CD4-positive, alpha-beta memory T cell (primary cell): Measurements from ENCODE around the gene G6PC1. TPM values are rescaled to one million over a fixed set of nuclear protein-coding genes. Genes with fewer than 3 reads are reported as not detected.
"Not testable (repeated sequence)": the region's sequence is repeated elsewhere in the genome, so short reads cannot be mapped to it uniquely, and the experiment has no call there.

ENCODE experiments used
- CTCF ChIA-PET: fragments of 350-600 bp; sonication (Branson Sonifier 250); formaldehyde crosslinking; loops from one replicate; lab custom pipeline; 2021; ENCODE audit warnings: inconsistent platforms; ENCODE audit not compliant: partially characterized antibody; lab: Charles Lee
- POLR2A ChIA-PET: fragments of 350-600 bp; sonication (Branson Sonifier 250); formaldehyde crosslinking; loops from one replicate; lab custom pipeline; 2021; ENCODE audit not compliant: partially characterized antibody; lab: Charles Lee
- DNase-seq, 5 donors: peaks; one replicate each; pipeline versions ENCODE4 v3.0.0 to v3.0.0-alpha.2; 2020 to 2022; ENCODE audit warnings: mixed read lengths in 1 of 5
- H3K27ac ChIP-seq: one replicate; pipeline ENCODE4 v1.7.0; 2013; ENCODE audit warnings: low read depth, low read length
- H3K27me3 ChIP-seq: 2 replicates; pipeline ENCODE4 v1.7.0; 2013; ENCODE audit warnings: mild to moderate bottlenecking, low read length, moderate library complexity; ENCODE audit not compliant: insufficient read depth
- H3K36me3 ChIP-seq: 2 replicates; pipeline ENCODE4 v1.7.0; 2013; ENCODE audit warnings: mild to moderate bottlenecking, low read length, moderate library complexity; ENCODE audit not compliant: insufficient read depth
- H3K4me1 ChIP-seq: 2 replicates; pipeline ENCODE4 v1.7.0; 2013; ENCODE audit warnings: mild to moderate bottlenecking, low read length, moderate library complexity; ENCODE audit not compliant: insufficient read depth
- H3K4me3 ChIP-seq, 2 donors: one replicate each; pipeline ENCODE4 v1.7.0; 2013; ENCODE audit warnings: low read length in 2 of 2, mild to moderate bottlenecking in 1 of 2
- H3K9me3 ChIP-seq, 2 donors: one replicate each; pipeline ENCODE4 v1.7.0; 2013; ENCODE audit warnings: low read length in 2 of 2, control low read depth in 1 of 2; ENCODE audit not compliant: control insufficient read depth in 1 of 2
- H3K27ac Mint-ChIP-seq, 7 donors: one replicate each; pipeline ENCODE4 v1.8.0; 2020 to 2021; ENCODE audit warnings: mixed read lengths in 7 of 7, mild to moderate bottlenecking in 6 of 7, inconsistent platforms in 3 of 7, moderate library complexity in 3 of 7
- H3K27me3 Mint-ChIP-seq, 2 donors: one replicate each; pipeline ENCODE4 v1.8.0; 2020 to 2021; ENCODE audit warnings: mixed read lengths in 2 of 2
- H3K36me3 Mint-ChIP-seq, 2 donors: one replicate each; pipeline ENCODE4 v1.8.0; 2020 to 2021; ENCODE audit warnings: mixed read lengths in 2 of 2, inconsistent platforms in 1 of 2, mild to moderate bottlenecking in 1 of 2
- H3K4me1 Mint-ChIP-seq, 4 donors: one replicate each; pipeline ENCODE4 v1.8.0; 2020 to 2021; ENCODE audit warnings: mixed read lengths in 4 of 4, mild to moderate bottlenecking in 1 of 4
- H3K4me3 Mint-ChIP-seq, 8 donors: one replicate each; pipeline ENCODE4 v1.8.0; 2020 to 2021; ENCODE audit warnings: mixed read lengths in 8 of 8, mild to moderate bottlenecking in 7 of 8, moderate library complexity in 6 of 8, inconsistent platforms in 3 of 8
- H3K9me3 Mint-ChIP-seq, 8 donors: one replicate each; pipeline ENCODE4 v1.8.0; 2020 to 2021; ENCODE audit warnings: mixed read lengths in 8 of 8, mild to moderate bottlenecking in 5 of 8, inconsistent platforms in 3 of 8, moderate library complexity in 1 of 8
- intact Hi-C: fragments of 100-400 bp; cut with micrococcal nuclease; formaldehyde crosslinking; loops from one replicate; pipeline ENCODE4 v1.15.1; 2023
- polyA plus RNA-seq, 2 donors: library from polyadenylated mRNA; unstranded; fragments of 300-500 nt; fragmentation: Illumina TruSeq; gene quantifications; one replicate each; pipeline ENCODE4 v1.2.3, GENCODE V29; 2021
- total RNA-seq, 2 experiments: library from RNA; stranded (reverse); gene quantifications; one replicate each; pipeline ENCODE4 v1.2.3, GENCODE V29; 2021

G6PC1 gene
- total and polyA plus RNA-seq, 4 experiments from 2014 or later = not detected

DNA sequence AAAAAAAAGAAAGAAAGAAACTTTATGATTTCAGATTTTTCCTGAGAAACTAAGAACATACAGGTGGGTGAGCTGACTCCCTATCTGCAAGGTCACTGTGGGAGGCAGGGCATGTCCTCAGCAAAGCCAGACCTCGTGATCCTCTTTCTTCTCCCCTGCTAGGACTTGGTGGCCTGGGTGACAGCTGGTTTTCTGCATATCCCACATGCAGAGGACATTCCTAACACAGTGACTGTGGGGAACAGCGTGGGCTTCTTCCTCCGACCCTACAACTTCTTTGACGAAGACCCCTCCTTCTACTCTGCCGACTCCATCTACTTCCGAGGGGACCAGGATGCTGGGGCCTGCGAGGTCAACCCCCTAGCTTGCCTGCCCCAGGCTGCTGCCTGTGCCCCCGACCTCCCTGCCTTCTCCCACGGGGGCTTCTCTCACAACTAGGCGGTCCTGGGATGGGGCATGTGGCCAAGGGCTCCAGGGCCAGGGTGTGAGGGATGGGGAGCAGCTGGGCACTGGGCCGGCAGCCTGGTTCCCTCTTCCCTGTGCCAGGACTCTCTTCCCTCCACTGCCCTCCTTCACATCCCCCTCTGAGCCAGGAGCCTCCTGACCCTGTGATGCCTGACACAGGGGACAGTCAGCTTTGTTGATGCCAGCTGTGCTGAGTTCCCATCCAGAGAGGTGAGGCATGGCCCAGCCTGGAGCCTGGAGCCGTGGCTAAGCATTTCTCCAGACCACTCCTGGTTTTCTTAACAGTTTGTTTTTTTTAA, 26.5 kb upstream of the G6PC1 start:
- H3K27ac Mint-ChIP-seq, H3K9me3 Mint-ChIP-seq, H3K36me3 ChIP-seq, H3K4me3 ChIP-seq, H3K4me1 Mint-ChIP-seq, intact Hi-C loops, H3K9me3 ChIP-seq, POLR2A ChIA-PET, H3K4me3 Mint-ChIP-seq, CTCF ChIA-PET, H3K27me3 ChIP-seq, H3K36me3 Mint-ChIP-seq, H3K27ac ChIP-seq, DNase-seq, H3K4me1 ChIP-seq: not testable (repeated sequence)
- peaks cover 13% of the 10 kb centered on the region in 2 donors for H3K27me3 Mint-ChIP-seq

DNA sequence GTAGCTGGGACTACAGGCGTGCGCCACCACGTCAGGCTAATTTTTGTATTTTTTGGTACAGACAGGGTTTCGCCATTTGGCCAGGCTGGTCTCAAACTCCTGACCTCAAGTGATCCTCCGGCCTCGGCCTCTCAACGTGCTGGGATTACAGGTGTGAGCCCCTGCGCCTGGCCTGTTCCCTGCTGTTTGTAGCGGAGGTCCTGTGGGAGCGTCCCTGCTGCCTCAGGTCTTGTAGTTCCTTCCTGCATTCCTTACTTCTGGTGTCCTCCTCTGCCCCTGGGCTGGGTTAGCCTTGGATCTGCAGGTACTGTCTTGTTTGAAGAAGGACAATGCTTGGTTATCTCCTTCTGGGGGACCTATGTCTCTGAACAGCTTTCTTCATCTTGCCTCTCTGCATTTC, 23.6 kb upstream of the G6PC1 start:
- H3K27me3 Mint-ChIP-seq = peaks cover 11% of the 10 kb centered on the region in 2 donors
- no peaks in the 10 kb centered on the region for H3K36me3 ChIP-seq
- H3K27me3 ChIP-seq = no peaks in the 10 kb centered on the region
- no peaks in the 10 kb centered on the region for H3K9me3 Mint-ChIP-seq
- H3K36me3 Mint-ChIP-seq = no peaks in the 10 kb centered on the region
- intact Hi-C loops = no loop called here
- H3K4me3 Mint-ChIP-seq = peak overlapping the region in 1 of 8 donors; percentile 3
- no peak overlapping the region for H3K27ac ChIP-seq
- no peaks in the 10 kb centered on the region for H3K9me3 ChIP-seq
- no peak for DNase-seq
- ChIA-PET POLR2A (no interaction called here), CTCF (no interaction called here)
- no peaks in the 10 kb centered on the region for H3K4me1 ChIP-seq
- peak overlapping the region in 1 of 7 donors; percentile 8 for H3K27ac Mint-ChIP-seq
- H3K4me1 Mint-ChIP-seq = no peaks in the 10 kb centered on the region
- H3K4me3 ChIP-seq = no peak overlapping the region

DNA sequence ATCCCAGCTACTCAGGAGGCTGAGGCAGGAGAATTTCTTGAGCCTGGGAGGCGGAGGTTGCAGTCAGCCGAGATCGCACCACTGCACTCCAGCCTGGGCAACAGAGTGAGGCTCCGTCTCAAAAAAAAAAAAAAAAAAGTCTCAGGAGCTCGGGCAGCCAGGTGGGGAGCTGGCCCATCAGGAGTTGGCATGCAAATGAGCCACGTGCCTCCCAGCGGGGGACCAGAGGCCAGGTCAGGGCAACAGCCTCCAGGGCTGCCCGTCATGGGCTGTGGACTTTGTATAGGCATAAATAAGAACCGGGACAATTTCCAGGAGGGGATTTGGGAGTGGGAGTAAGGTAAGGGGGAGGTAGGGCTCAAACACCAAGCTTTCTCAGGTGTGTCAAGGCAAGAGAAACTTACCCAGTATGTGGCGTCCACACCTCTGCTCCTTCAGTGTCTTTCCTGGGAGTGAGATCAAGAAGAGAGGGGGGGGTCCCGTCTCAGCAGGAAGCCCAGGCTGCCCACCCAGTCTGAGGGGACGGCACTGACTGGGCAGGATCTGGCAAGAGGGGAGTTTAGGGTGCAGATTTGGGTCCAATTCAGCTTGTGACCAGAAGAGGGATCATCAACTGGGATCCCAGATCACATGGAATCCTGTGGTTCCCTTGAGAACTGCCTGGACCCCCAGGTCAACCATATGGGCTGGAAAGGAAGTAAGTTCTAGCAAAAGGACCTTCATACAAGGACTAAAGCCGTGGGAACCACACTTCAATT, 22.3 kb upstream of the G6PC1 start:
- H3K36me3 Mint-ChIP-seq = no peaks in the 10 kb centered on the region
- no peaks in the 10 kb centered on the region for H3K9me3 Mint-ChIP-seq
- CTCF ChIA-PET = no interaction called here
- Histone ChIP-seq H3K27me3 (no peaks in the 10 kb centered on the region), H3K36me3 (no peaks in the 10 kb centered on the region), H3K4me3 (no peak overlapping the region), H3K27ac (no peak overlapping the region), H3K4me1 (no peaks in the 10 kb centered on the region), H3K9me3 (no peaks in the 10 kb centered on the region)
- no peak overlapping the region for H3K4me3 Mint-ChIP-seq
- peaks cover 6 to 11% of the 10 kb centered on the region in 2 donors for H3K27me3 Mint-ChIP-seq
- POLR2A ChIA-PET = no interaction called here
- DNase-seq = no peak
- peak overlapping the region in 1 of 7 donors; percentile 3 for H3K27ac Mint-ChIP-seq
- no peaks in the 10 kb centered on the region for H3K4me1 Mint-ChIP-seq
- intact Hi-C loops = no loop called here

DNA sequence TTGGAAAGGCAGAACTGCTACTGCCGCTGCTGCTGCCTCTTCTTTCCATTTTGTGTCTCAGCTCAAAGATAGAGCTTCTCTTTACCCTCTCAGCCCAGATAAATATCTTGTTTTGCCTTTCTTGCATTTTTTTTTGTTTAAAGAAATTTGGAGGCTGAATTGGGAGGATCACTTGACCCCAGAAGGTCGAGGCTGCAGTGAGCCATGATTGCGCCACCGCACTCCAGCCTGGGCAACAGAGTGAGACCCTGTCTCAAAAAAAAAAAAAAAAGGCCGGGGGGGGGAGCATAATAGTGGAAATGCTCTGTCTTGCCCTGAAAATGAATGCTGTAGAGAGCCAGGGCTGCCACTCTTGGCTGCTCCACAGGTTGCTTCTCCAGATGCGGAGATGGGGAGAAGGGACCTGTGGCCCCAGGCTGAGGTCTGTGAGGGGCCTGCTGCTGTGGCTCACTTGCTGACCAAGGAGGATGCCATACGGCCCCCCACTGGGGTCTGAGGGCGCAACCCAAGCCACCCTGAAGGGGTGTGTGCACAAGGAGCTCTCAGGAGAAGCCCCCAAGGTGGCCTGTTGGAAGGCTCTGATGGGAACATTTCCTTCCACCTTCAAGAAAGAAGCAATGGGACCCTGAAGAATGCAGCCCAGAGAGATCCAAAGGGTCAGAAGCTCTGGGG, 21.5 kb upstream of the G6PC1 start:
- Mint-ChIP-seq H3K27ac (no peak overlapping the region), H3K9me3 (no peaks in the 10 kb centered on the region), H3K36me3 (no peaks in the 10 kb centered on the region), H3K4me1 (no peaks in the 10 kb centered on the region), H3K27me3 (peaks cover 6 to 11% of the 10 kb centered on the region in 2 donors), H3K4me3 (no peak overlapping the region)
- ChIA-PET POLR2A (no interaction called here), CTCF (no interaction called here)
- Histone ChIP-seq H3K4me1 (no peaks in the 10 kb centered on the region), H3K27me3 (no peaks in the 10 kb centered on the region), H3K36me3 (no peaks in the 10 kb centered on the region), H3K9me3 (no peaks in the 10 kb centered on the region), H3K4me3 (no peak overlapping the region), H3K27ac (no peak overlapping the region)
- intact Hi-C loops = no loop called here
- no peak for DNase-seq

DNA sequence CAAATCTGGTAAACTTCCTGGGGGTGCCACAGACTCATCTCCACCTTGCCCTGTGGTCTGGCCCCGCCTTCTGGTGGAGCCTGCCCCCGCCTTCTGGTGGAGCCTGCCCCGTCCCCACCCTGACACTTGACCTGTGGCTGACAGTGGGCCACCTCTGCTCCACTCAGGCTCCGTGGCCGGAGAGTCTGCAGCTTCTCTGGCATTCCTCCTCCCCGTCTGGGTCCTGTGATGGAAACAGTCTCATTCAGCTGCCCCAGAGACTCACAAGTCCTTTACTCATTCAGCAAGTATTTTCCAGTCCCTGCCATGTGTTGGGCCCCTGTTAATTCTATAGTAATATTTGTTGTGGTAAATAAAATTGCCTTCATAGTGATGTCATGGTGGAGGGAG, 21.0 kb upstream of the G6PC1 start:
- no peaks in the 10 kb centered on the region for H3K36me3 Mint-ChIP-seq
- H3K9me3 Mint-ChIP-seq = no peaks in the 10 kb centered on the region
- Histone ChIP-seq H3K4me3 (no peak overlapping the region), H3K9me3 (no peaks in the 10 kb centered on the region), H3K27ac (no peak overlapping the region), H3K27me3 (no peaks in the 10 kb centered on the region), H3K4me1 (no peaks in the 10 kb centered on the region), H3K36me3 (no peaks in the 10 kb centered on the region)
- H3K4me1 Mint-ChIP-seq = no peaks in the 10 kb centered on the region
- H3K27me3 Mint-ChIP-seq = peaks cover 6 to 11% of the 10 kb centered on the region in 2 donors
- no peak overlapping the region for H3K4me3 Mint-ChIP-seq
- ChIA-PET POLR2A (no interaction called here), CTCF (no interaction called here)
- DNase-seq = no peak
- no peak overlapping the region for H3K27ac Mint-ChIP-seq
- intact Hi-C loops = no loop called here

DNA sequence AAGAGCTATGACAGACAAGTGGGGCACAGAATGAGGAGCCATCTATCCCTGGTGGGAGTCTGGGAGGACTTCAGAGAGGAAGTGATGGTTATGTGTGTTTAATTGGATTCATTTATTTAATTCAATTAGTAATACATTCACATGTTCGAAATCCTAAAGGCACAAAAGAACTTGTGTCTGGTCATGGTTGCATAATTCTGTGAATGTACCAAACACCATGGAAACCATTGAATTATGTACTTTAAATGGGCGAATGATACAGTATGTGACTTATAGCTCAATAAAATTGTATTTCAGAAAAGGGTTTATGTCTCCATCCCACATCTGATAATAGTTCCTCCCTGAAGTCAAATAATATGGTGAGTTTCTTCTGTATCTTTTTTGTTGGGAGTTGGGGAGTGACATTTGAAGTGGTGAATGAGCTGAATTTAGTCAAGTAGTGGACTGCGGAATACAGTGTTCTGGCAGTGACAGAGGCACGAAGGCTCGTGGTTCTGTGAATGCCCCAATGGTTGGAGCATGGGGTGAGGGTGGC, 19.8 kb upstream of the G6PC1 start:
- Histone ChIP-seq H3K36me3 (no peaks in the 10 kb centered on the region), H3K27ac (no peak overlapping the region), H3K27me3 (no peaks in the 10 kb centered on the region), H3K4me1 (no peaks in the 10 kb centered on the region), H3K4me3 (no peak overlapping the region), H3K9me3 (no peaks in the 10 kb centered on the region)
- ChIA-PET CTCF (no interaction called here), POLR2A (no interaction called here)
- no peak for DNase-seq
- Mint-ChIP-seq H3K4me3 (no peak overlapping the region), H3K27ac (no peak overlapping the region), H3K36me3 (no peaks in the 10 kb centered on the region), H3K4me1 (no peaks in the 10 kb centered on the region), H3K27me3 (peaks cover 3 to 8% of the 10 kb centered on the region in 2 donors), H3K9me3 (no peaks in the 10 kb centered on the region)
- intact Hi-C loops = no loop called here

DNA sequence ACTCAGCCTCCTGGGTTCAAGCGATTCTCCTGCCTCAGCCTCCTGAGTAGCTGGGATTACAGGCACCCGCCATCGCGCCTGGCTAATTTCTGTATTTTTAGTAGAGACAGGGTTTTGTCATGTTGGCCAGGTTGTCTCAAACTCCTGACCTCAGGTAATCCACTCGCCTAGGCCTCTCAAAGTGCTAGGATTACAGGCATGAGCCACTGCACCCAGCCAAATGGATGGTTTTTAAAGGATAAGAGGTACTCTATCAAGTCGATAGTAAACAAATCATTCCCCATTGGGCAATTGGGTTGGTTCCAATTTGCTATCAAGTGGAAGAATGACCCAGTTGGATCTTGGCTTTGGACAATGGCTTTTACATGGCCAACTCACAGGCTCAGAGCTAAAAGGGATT, 18.9 kb upstream of the G6PC1 start:
- H3K27ac Mint-ChIP-seq, DNase-seq, H3K9me3 ChIP-seq, H3K4me3 Mint-ChIP-seq, H3K36me3 Mint-ChIP-seq, POLR2A ChIA-PET, H3K27ac ChIP-seq, H3K4me1 ChIP-seq, H3K27me3 ChIP-seq, intact Hi-C loops, H3K9me3 Mint-ChIP-seq, CTCF ChIA-PET, H3K4me1 Mint-ChIP-seq, H3K4me3 ChIP-seq, H3K36me3 ChIP-seq, H3K27me3 Mint-ChIP-seq: not testable (repeated sequence)
